ENCODE results near the gene ZBTB11. TPM values are rescaled to one million over a fixed set of nuclear protein-coding genes. Genes with fewer than 3 reads are reported as not detected.

Gene ZBTB11
- total and polyA plus RNA-seq, 2 experiments from 2014 or later, result 7.7 to 22.4 TPM

DNA sequence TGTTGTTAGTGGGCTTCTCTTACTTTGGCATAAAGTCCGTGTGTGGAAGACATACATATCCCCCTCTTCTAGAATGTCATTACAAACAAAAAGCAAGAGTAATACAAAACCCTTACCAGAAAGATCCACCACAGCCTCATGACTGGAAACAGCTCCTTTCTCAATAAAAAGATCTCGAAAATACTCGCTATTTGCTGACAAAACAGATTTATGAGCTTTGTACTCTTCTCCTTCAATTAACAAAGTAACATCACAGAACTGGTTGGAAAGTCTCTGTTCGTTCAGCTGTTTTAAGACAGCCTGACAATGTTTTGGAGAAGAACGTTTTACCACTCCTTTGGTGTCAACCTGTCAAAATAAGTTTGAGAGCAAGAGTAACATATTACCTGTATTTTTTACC is 5.9 kb downstream of the ZBTB11 start:
- Mint-ChIP-seq H3K9me3 (no peaks in the 10 kb centered on the region), H3K4me3 (no peak overlapping the region), H3K27ac (no peak overlapping the region), H3K36me3 (ENCODE audit: low read depth) (peaks cover 32% of the 10 kb centered on the region), H3K27me3 (ENCODE audit: insufficient read depth, low read depth, poor library complexity) (no peaks in the 10 kb centered on the region), H3K4me1 (peaks cover 10% of the 10 kb centered on the region; the same call in 2 of the 3 replicates)
- TF ChIP-seq, protein P1, sequence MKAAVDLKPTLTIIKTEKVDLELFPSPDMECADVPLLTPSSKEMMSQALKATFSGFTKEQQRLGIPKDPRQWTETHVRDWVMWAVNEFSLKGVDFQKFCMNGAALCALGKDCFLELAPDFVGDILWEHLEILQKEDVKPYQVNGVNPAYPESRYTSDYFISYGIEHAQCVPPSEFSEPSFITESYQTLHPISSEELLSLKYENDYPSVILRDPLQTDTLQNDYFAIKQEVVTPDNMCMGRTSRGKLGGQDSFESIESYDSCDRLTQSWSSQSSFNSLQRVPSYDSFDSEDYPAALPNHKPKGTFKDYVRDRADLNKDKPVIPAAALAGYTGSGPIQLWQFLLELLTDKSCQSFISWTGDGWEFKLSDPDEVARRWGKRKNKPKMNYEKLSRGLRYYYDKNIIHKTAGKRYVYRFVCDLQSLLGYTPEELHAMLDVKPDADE (IDR thresholded peaks at IDR 0.05), result no peak
- TF ChIP-seq CREB1 (CRISPR knock-in tag; IDR thresholded peaks at IDR 0.05; ENCODE audit: low read depth) (no peak), STAT1 (IDR thresholded peaks at IDR 0.05; ENCODE audit: unreplicated experiment) (no peak)
- no peak overlapping the region for H2AFZ ChIP-seq
- H3K27me3 ChIP-seq (ENCODE audit: insufficient read depth), result no peaks in the 10 kb centered on the region
- peaks cover 14% of the 10 kb centered on the region for H4K20me1 ChIP-seq (replicated peaks; ENCODE audit: insufficient read depth)
- H3K9me2 ChIP-seq (ENCODE audit: insufficient read depth), result no peaks in the 10 kb centered on the region
- H3K4me3 ChIP-seq, result no peak overlapping the region
- peaks cover 23% of the 10 kb centered on the region for H3K36me3 ChIP-seq (ENCODE audit: insufficient read depth)
- H3F3A ChIP-seq (replicated peaks; ENCODE audit: low read depth), result no peaks in the 10 kb centered on the region
- no peak overlapping the region for H3K4me2 ChIP-seq
- ATAC-seq (no peak), DNase-seq (ENCODE audit: low spot score) (no peak)
- H3K4me1 ChIP-seq (ENCODE audit: insufficient read depth), result no peaks in the 10 kb centered on the region
- H3K27ac ChIP-seq (ENCODE audit: low read depth), result no peak overlapping the region
- H3K79me2 ChIP-seq (replicated peaks; ENCODE audit: insufficient read depth), result peaks cover 59% of the 10 kb centered on the region

GRCh38 chr3:101667844-101668243 is 9.1 kb downstream of the ZBTB11 start:
- TF ChIP-seq ZNF114 (CRISPR knock-in tag; IDR thresholded peaks at IDR 0.05) (no peak), ZNF331 (CRISPR knock-in tag; IDR thresholded peaks at IDR 0.05; ENCODE audit: low read depth) (no peak), NANOG (IDR thresholded peaks at IDR 0.05; ENCODE audit: borderline replicate concordance) (no peak), EZH2 (IDR thresholded peaks at IDR 0.05; ENCODE audit: low read depth, unreplicated experiment) (no peak)
- TF ChIP-seq, protein P2, sequence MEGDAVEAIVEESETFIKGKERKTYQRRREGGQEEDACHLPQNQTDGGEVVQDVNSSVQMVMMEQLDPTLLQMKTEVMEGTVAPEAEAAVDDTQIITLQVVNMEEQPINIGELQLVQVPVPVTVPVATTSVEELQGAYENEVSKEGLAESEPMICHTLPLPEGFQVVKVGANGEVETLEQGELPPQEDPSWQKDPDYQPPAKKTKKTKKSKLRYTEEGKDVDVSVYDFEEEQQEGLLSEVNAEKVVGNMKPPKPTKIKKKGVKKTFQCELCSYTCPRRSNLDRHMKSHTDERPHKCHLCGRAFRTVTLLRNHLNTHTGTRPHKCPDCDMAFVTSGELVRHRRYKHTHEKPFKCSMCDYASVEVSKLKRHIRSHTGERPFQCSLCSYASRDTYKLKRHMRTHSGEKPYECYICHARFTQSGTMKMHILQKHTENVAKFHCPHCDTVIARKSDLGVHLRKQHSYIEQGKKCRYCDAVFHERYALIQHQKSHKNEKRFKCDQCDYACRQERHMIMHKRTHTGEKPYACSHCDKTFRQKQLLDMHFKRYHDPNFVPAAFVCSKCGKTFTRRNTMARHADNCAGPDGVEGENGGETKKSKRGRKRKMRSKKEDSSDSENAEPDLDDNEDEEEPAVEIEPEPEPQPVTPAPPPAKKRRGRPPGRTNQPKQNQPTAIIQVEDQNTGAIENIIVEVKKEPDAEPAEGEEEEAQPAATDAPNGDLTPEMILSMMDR (conservative IDR thresholded peaks at IDR 0.05; ENCODE audit: low read depth in 2 of 2), result no peak
- TF ChIP-seq, protein P3, sequence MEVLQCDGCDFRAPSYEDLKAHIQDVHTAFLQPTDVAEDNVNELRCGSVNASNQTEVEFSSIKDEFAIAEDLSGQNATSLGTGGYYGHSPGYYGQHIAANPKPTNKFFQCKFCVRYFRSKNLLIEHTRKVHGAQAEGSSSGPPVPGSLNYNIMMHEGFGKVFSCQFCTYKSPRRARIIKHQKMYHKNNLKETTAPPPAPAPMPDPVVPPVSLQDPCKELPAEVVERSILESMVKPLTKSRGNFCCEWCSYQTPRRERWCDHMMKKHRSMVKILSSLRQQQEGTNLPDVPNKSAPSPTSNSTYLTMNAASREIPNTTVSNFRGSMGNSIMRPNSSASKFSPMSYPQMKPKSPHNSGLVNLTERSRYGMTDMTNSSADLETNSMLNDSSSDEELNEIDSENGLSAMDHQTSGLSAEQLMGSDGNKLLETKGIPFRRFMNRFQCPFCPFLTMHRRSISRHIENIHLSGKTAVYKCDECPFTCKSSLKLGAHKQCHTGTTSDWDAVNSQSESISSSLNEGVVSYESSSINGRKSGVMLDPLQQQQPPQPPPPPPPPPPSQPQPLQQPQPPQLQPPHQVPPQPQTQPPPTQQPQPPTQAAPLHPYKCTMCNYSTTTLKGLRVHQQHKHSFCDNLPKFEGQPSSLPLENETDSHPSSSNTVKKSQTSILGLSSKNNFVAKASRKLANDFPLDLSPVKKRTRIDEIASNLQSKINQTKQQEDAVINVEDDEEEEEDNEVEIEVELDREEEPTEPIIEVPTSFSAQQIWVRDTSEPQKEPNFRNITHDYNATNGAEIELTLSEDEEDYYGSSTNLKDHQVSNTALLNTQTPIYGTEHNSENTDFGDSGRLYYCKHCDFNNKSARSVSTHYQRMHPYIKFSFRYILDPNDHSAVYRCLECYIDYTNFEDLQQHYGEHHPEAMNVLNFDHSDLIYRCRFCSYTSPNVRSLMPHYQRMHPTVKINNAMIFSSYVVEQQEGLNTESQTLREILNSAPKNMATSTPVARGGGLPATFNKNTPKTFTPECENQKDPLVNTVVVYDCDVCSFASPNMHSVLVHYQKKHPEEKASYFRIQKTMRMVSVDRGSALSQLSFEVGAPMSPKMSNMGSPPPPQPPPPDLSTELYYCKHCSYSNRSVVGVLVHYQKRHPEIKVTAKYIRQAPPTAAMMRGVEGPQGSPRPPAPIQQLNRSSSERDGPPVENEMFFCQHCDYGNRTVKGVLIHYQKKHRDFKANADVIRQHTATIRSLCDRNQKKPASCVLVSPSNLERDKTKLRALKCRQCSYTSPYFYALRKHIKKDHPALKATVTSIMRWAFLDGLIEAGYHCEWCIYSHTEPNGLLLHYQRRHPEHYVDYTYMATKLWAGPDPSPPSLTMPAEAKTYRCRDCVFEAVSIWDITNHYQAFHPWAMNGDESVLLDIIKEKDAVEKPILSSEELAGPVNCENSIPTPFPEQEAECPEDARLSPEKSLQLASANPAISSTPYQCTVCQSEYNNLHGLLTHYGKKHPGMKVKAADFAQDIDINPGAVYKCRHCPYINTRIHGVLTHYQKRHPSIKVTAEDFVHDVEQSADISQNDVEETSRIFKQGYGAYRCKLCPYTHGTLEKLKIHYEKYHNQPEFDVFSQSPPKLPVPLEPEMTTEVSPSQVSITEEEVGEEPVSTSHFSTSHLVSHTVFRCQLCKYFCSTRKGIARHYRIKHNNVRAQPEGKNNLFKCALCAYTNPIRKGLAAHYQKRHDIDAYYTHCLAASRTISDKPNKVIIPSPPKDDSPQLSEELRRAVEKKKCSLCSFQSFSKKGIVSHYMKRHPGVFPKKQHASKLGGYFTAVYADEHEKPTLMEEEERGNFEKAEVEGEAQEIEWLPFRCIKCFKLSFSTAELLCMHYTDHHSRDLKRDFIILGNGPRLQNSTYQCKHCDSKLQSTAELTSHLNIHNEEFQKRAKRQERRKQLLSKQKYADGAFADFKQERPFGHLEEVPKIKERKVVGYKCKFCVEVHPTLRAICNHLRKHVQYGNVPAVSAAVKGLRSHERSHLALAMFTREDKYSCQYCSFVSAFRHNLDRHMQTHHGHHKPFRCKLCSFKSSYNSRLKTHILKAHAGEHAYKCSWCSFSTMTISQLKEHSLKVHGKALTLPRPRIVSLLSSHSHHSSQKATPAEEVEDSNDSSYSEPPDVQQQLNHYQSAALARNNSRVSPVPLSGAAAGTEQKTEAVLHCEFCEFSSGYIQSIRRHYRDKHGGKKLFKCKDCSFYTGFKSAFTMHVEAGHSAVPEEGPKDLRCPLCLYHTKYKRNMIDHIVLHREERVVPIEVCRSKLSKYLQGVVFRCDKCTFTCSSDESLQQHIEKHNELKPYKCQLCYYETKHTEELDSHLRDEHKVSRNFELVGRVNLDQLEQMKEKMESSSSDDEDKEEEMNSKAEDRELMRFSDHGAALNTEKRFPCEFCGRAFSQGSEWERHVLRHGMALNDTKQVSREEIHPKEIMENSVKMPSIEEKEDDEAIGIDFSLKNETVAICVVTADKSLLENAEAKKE (CRISPR knock-in tag; IDR thresholded peaks at IDR 0.05), result no peak
- TF ChIP-seq, protein P1 (IDR thresholded peaks at IDR 0.05), result no peak
- Mint-ChIP-seq H3K9me3 (no peaks in the 10 kb centered on the region), H3K36me3 (ENCODE audit: low read depth) (peaks cover 59% of the 10 kb centered on the region), H3K27ac (no peak overlapping the region), H3K4me3 (no peak overlapping the region), H3K27me3 (ENCODE audit: insufficient read depth, low read depth, poor library complexity) (no peaks in the 10 kb centered on the region), H3K4me1 (no peaks in the 10 kb centered on the region)
- Histone ChIP-seq H4K20me1 (replicated peaks; ENCODE audit: insufficient read depth) (peaks cover 5% of the 10 kb centered on the region; the same call in 1 of the 2 replicates), H3K4me2 (no peak overlapping the region), H3K27me3 (ENCODE audit: insufficient read depth) (no peaks in the 10 kb centered on the region), H3K9me2 (ENCODE audit: insufficient read depth) (no peaks in the 10 kb centered on the region), H3K4me1 (ENCODE audit: insufficient read depth) (no peaks in the 10 kb centered on the region), H3F3A (replicated peaks; ENCODE audit: low read depth) (no peaks in the 10 kb centered on the region; the same call in 1 of the 2 replicates), H3K36me3 (ENCODE audit: insufficient read depth) (peaks cover 39% of the 10 kb centered on the region), H3K27ac (ENCODE audit: low read depth) (peak overlapping the region; percentile 43; the same call in 1 of the 2 replicates), H3K4me3 (no peak overlapping the region), H3K79me2 (replicated peaks; ENCODE audit: insufficient read depth) (peaks cover 28% of the 10 kb centered on the region), H2AFZ (no peak overlapping the region)
- ATAC-seq (no peak), DNase-seq (ENCODE audit: low spot score) (no peak)

Measured in GM23338 (cell line).